Stimulated activated CD8-positive, alpha-beta memory T cell treated with anti-CD3 and anti-CD28 coated beads, Interleukin-2, amount 100 ng/mL, for 48 hours (primary cell): ENCODE data around the gene CCR2.

Experiments used
- DNase-seq, 2 donors: peaks; one replicate each; pipeline ENCODE4 v3.0.0-alpha.2; 2020; ENCODE audit warnings: low read depth in 2 of 2

CCR2 gene

DNA sequence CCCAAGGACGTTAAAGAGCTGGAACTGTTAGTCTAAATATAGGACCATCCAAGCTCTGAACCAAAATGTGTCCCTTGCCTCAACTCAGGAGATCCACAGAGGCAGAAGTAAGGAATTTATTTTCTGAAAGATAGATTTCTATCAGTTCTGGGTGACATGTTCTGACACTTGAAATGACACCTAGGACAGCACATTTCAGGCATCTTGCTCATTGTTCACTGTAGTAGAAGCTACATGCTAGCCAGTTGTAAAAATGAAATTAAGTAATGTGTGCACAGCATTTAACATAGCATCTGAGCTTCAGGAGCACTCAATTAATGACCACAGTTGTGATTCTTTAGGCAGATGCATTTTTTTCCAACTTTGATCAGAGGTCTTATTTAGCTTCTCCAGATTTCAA lies 567 bp downstream of the CCR2 start:
- DNase-seq, result no peak

DNA sequence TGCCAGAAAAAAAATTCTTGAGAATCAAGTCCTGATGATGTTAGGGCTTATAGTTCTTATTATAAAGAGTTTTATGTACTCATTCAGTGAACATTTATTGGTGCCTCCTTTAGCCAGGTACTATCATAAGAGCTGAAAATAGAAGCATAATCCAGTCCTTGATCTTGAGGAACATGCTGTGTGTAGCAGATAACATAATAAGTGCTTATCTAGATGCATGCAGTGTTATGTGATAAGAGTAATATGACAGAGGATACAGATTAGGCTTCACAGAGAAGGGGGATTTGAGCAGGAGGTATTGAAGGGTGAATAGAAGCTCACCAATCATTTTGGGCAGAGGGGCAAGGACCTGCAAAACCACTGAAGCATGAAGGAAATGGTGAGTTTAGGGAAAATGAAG lies 1.1 kb downstream of the CCR2 start:
- DNase-seq, result no peak

DNA sequence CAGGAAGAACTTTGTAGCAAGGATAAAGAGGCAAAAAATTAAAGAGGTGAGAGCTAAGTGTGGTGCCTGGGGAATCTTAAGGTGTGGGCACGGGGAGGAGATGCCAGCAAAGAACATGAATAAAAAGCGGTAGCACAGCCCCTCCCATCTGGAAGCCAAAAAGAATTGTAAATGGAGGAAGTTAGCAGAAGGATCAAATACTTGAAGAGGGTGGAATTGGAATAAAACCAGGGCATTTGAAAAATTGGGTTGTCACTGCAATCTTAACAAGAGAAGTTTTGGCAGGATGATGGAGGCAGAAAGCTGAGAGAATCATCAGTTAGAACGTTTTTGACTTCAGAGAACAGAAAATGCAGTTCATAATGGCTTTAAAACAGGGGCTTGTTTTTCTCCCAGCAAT lies 2.4 kb downstream of the CCR2 start:
- DNase-seq, result no peak

DNA sequence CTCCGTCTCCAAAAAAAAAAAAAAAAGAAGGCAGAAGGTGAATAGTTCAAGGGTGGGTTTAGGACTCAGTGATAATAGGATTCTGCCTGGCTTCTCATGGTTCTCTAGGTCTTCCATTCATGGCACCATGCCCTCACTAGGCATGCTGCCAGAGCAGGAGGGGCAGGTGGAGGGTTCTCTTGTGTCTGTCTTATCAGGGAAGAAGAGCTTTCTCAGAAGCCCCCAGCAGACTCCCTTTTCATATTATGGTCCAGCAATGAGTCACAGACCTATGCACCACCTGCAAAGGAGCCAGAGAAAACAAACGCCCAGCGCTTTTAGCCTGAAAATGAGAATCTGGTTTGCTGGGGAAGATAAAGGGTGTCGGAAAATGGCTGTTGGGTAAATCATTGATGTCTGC lies 3.0 kb downstream of the CCR2 start:
- DNase-seq, result no peak

DNA sequence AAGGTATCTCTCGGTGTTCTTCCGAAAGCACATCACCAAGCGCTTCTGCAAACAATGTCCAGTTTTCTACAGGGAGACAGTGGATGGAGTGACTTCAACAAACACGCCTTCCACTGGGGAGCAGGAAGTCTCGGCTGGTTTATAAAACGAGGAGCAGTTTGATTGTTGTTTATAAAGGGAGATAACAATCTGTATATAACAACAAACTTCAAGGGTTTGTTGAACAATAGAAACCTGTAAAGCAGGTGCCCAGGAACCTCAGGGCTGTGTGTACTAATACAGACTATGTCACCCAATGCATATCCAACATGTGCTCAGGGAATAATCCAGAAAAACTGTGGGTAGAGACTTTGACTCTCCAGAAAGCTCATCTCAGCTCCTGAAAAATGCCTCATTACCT lies 4.6 kb downstream of the CCR2 start:
- no peak for DNase-seq

DNA sequence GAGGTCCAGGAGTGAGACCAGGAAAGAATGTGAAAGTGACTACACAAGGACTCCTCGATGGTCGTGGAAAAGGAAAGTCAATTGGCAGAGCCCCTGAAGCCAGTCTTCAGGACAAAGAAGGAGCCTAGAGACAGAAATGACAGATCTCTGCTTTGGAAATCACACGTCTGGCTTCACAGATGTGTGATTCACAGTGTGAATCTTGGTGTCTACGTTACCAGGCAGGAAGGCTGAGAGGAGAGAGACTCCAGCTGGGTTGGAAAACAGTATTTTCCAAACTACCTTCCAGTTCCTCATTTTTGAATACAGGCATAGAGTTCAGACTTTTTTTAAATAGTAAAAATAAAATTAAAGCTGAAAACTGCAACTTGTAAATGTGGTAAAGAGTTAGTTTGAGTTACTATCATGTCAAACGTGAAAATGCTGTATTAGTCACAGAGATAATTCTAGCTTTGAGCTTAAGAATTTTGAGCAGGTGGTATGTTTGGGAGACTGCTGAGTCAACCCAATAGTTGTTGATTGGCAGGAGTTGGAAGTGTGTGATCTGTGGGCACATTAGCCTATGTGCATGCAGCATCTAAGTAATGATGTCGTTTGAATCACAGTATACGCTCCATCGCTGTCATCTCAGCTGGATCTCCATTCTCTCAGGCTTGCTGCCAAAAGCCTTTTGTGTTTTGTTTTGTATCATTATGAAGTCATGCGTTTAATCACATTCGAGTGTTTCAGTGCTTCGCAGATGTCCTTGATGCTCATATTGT lies 6.0 kb downstream of the CCR2 start:
- no peak for DNase-seq

DNA sequence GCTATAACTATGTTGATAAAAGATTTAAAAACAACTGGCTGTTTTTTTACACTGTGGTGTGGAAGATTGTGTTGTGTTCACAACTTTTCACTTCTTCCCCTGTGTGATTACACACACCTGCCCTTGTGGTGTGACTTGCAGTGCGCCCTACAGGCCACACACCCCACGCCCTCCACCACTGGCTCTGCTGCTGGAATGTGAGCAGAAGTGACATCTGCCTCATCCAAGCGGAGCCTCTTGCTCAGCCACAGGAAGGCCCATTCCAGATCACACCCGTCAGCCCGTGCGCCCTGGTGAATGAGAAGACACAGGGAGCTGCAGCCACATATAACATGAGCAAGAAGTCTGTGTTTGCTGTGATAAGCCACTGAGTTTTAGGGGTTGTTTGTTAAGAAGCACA lies 7.0 kb downstream of the CCR2 start:
- DNase-seq, result no peak

DNA sequence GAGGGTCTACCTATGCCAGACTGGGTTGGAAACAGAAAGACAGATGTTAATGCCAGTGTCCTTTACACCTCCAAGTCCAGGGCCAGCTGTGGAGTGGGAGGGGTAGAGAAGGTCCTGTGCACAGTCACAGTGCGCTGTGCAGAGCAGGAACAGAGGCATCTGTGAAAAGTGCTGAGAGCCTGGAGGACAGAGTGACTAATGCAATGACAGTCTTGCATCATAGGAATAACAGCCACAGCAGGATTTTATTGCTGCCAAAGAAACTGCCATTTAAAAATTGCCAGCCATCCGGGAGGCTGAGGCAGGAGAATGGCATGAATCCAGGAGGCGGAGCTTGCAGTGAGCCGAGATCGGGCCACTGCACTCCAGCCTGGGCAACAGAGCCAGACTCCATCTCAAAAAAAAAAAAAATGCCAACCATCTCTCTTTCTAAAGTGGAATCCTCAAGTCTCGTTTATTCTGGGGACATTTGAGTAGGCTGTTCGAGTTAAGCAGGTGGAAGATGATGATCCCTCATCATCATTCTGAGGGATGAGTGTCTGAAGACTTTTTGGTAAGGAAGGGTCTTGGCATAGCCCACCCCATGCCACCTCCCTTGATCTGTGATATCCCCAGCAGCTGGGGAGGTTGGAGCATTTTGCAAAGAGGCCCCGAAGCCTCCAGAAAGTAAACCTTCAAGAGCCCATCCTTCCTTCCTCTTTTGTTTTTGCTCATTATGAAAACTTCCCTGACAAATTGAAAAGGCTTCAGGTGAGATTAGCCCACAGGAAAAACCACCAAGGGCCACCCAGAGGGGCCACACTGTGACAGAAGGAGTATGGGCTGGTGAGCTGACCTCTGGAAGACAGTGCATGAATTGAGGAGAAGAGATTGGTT lies 7.7 kb downstream of the CCR2 start:
- DNase-seq, result no peak

DNA sequence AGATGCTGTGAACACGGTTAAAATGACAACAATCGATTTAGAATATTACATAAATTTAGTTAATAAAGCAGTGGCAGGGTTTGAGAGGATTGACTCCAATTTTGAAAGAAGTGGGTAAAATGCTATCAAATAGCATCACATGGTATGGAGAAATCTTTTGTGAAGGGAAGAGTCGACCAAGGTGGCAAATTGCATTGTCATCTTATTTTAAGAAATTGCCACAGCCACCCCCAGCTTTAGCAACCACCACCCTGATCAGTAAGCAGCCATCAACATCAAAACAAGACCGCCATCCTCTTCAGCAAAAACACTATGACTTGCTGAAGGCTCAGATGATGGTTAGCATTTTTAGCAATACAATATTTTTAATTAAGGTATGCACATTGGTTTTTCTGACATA lies 11.1 kb downstream of the CCR2 start:
- DNase-seq, result no peak

DNA sequence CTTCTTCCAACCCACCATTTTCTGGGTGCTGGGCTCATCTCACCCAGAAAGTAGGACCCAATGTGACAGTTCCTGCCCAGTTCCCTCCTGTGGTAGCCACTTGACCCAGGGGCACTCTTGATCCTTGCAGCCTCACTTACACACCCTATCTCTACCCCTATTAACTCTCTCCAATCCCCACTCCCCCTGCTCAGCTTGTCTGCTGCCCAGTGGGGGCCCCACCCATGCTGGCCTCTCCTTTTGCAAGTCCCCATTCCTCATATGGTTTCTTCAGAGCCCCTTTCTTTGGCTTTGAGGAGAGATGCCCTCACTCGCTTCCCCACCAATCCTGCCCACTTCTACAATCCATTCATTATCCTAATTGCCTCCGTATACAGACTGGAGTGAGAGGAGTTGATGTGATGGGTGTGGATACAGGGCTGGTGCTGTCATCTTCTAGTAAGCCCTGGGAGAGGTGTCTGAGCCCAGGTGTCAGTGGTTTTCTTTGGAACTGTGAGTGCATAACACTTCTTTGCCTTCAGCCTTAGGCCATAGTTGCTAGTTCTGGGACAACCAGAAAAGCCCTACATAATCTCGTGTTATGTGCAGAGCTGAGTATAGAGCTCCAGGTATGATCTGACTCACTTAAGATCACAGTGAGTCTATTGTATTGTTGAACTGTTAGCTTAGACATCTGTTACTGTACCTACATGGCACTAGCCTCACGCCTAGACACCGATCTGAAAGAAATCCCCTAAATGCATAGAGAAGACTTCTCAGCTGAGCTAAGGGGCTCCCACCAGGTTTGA lies 12.0 kb downstream of the CCR2 start:
- DNase-seq, result no peak

DNA sequence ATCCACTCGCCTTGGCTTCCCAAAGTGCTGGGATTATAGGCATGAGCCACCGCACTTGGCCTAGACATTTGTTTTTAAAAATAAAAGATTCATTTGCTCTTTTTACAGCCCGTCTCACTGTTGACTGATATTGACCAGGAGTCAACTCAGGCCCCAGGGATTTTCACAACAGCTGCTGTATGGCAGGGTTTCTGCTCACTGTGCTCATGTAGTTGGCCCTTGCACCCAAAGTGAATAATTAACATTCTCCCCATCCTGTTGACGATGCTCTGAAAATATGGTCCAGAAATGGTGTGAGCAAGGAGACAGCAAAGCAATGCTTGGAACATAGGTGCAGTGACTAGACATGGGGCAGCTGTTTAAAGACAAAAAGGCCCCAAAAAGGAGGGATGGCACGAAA lies 13.9 kb downstream of the CCR2 start:
- no peak for DNase-seq

DNA sequence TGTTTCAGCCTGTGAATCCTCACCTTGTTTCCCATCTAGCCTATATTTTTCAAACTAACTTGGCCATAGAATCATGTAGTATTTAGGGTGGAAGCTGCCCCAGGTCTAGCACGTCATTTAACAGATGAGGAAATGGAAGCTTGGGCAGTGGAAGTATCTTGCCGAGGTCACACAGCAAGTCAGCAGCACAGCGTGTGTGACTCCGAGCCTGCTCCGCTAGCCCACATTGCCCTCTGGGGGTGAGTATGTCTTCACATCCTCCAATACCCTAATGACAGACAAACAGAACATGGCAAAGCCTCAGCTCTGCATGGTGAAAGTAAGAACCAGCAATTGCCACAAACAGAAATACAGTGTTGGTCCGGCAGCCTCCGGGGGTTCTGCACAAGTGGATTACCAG lies 14.7 kb downstream of the CCR2 start:
- DNase-seq, result peak; percentile 31 to 38

DNA sequence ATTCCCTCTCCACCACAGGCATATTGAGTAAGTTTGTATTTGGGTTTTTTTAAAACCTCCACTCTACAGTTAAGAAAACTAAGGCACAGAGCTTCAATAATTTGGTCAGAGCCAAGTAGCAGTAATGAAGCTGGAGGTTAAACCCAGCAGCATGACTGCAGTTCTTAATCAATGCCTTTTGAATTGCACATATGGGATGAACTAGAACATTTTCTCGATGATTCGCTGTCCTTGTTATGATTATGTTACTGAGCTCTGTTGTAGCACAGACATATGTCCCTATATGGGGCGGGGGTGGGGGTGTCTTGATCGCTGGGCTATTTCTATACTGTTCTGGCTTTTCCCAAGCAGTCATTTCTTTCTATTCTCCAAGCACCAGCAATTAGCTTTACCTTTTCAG lies 15.2 kb downstream of the CCR2 start:
- no peak for DNase-seq

DNA sequence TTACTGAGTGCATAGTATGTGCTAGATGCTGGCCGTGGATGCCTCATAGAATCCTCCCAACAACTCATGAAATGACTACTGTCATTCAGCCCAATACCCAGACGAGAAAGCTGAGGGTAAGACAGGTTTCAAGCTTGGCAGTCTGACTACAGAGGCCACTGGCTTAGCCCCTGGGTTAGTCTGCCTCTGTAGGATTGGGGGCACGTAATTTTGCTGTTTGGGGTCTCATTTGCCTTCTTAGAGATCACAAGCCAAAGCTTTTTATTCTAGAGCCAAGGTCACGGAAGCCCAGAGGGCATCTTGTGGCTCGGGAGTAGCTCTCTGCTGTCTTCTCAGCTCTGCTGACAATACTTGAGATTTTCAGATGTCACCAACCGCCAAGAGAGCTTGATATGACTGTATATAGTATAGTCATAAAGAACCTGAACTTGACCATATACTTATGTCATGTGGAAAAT lies 15.8 kb downstream of the CCR2 start:
- peak; percentile 11 to 20 for DNase-seq

DNA sequence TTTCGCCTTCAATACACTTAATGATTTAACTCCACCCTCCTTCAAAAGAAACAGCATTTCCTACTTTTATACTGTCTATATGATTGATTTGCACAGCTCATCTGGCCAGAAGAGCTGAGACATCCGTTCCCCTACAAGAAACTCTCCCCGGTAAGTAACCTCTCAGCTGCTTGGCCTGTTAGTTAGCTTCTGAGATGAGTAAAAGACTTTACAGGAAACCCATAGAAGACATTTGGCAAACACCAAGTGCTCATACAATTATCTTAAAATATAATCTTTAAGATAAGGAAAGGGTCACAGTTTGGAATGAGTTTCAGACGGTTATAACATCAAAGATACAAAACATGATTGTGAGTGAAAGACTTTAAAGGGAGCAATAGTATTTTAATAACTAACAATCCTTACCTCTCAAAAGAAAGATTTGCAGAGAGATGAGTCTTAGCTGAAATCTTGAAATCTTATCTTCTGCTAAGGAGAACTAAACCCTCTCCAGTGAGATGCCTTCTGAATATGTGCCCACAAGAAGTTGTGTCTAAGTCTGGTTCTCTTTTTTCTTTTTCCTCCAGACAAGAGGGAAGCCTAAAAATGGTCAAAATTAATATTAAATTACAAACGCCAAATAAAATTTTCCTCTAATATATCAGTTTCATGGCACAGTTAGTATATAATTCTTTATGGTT lies 17.1 kb downstream of the CCR2 start, which contains the start of gene CCR5:
TSS of gene CCR5 (plus strand) at position 108 of the 680 bp plus-strand sequence. CDS start 1,957 bp downstream, outside the sequence.
- DNase-seq, result no peak

DNA sequence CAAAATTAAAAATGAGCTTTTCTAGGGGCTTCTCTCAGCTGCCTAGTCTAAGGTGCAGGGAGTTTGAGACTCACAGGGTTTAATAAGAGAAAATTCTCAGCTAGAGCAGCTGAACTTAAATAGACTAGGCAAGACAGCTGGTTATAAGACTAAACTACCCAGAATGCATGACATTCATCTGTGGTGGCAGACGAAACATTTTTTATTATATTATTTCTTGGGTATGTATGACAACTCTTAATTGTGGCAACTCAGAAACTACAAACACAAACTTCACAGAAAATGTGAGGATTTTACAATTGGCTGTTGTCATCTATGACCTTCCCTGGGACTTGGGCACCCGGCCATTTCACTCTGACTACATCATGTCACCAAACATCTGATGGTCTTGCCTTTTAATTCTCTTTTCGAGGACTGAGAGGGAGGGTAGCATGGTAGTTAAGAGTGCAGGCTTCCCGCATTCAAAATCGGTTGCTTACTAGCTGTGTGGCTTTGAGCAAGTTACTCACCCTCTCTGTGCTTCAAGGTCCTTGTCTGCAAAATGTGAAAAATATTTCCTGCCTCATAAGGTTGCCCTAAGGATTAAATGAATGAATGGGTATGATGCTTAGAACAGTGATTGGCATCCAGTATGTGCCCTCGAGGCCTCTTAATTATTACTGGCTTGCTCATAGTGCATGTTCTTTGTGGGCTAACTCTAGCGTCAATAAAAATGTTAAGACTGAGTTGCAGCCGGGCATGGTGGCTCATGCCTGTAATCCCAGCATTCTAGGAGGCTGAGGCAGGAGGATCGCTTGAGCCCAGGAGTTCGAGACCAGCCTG lies 17.8 kb downstream of the CCR2 start:
- no peak for DNase-seq

DNA sequence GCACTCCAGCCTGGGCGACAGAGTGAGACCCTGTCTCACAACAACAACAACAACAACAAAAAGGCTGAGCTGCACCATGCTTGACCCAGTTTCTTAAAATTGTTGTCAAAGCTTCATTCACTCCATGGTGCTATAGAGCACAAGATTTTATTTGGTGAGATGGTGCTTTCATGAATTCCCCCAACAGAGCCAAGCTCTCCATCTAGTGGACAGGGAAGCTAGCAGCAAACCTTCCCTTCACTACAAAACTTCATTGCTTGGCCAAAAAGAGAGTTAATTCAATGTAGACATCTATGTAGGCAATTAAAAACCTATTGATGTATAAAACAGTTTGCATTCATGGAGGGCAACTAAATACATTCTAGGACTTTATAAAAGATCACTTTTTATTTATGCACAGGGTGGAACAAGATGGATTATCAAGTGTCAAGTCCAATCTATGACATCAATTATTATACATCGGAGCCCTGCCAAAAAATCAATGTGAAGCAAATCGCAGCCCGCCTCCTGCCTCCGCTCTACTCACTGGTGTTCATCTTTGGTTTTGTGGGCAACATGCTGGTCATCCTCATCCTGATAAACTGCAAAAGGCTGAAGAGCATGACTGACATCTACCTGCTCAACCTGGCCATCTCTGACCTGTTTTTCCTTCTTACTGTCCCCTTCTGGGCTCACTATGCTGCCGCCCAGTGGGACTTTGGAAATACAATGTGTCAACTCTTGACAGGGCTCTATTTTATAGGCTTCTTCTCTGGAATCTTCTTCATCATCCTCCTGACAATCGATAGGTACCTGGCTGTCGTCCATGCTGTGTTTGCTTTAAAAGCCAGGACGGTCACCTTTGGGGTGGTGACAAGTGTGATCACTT lies 18.8 kb downstream of the CCR2 start:
- no peak for DNase-seq

DNA sequence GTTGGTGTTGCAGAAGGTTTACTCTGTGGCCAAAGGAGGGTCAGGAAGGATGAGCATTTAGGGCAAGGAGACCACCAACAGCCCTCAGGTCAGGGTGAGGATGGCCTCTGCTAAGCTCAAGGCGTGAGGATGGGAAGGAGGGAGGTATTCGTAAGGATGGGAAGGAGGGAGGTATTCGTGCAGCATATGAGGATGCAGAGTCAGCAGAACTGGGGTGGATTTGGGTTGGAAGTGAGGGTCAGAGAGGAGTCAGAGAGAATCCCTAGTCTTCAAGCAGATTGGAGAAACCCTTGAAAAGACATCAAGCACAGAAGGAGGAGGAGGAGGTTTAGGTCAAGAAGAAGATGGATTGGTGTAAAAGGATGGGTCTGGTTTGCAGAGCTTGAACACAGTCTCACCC lies 20.8 kb downstream of the CCR2 start:
- no peak for DNase-seq

DNA sequence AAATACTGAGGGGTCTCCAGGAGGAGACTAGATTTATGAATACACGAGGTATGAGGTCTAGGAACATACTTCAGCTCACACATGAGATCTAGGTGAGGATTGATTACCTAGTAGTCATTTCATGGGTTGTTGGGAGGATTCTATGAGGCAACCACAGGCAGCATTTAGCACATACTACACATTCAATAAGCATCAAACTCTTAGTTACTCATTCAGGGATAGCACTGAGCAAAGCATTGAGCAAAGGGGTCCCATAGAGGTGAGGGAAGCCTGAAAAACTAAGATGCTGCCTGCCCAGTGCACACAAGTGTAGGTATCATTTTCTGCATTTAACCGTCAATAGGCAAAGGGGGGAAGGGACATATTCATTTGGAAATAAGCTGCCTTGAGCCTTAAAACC lies 21.3 kb downstream of the CCR2 start:
- no peak for DNase-seq

DNA sequence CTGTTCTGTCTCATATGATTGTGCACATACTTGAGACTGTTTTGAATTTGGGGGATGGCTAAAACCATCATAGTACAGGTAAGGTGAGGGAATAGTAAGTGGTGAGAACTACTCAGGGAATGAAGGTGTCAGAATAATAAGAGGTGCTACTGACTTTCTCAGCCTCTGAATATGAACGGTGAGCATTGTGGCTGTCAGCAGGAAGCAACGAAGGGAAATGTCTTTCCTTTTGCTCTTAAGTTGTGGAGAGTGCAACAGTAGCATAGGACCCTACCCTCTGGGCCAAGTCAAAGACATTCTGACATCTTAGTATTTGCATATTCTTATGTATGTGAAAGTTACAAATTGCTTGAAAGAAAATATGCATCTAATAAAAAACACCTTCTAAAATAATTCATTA lies 21.9 kb downstream of the CCR2 start:
- DNase-seq, result no peak
